Measurements from ENCODE around the gene RPLP2. TPM values are rescaled to one million over a fixed set of nuclear protein-coding genes. Genes with fewer than 3 reads are reported as not detected.
A peak's percentile ranks its signal among the peaks of the same experiment; 100 is the strongest.

RPLP2 gene
- total and polyA plus RNA-seq, 2 donors (not counting 1 experiment from before 2014, with no cell fraction given) = 525 to 3,947 TPM

- peak overlapping the region in 3 of 5 experiments; percentile 33 to 58 (median 47) for H3K4me3 ChIP-seq (ENCODE audit: control extremely low read depth in 1 of 5, extremely low read depth in 1 of 5, insufficient read depth in 1 of 5, low read depth in 2 of 5, low read length in 4 of 5)
- no peak overlapping the region for H3K27ac Mint-ChIP-seq
- intact Hi-C loops (cut with micrococcal nuclease) = no loop called here
- no peak for ATAC-seq (ENCODE audit: low read depth)
- peak overlapping the region; percentile 42 for H3K9ac ChIP-seq (ENCODE audit: low read length)
- peaks cover 56% of the 10 kb centered on the region for H4K20me1 ChIP-seq (ENCODE audit: control insufficient read depth, insufficient read depth, low read length, poor library complexity, severe bottlenecking)
- H3K4me3 Mint-ChIP-seq = peak overlapping the region; percentile 70
- H2AFZ ChIP-seq (ENCODE audit: insufficient read depth, low read depth, low read length, poor library complexity, severe bottlenecking) = peak overlapping the region; percentile 49
- H3K27me3 ChIP-seq (replicated peaks in 1 of 4; ENCODE audit: control extremely low read depth in 1 of 4, control insufficient read depth in 3 of 4, insufficient read depth in 4 of 4, low read length in 3 of 4) = peaks cover 0 to 65% (median 20%) of the 10 kb centered on the region in 4 experiments
- H3K27me3 Mint-ChIP-seq = peaks cover 7% of the 10 kb centered on the region
- peaks cover 48% of the 10 kb centered on the region for H3K4me1 Mint-ChIP-seq
- H3K36me3 ChIP-seq (replicated peaks in 1 of 2; ENCODE audit: control extremely low read depth in 1 of 2, control insufficient read depth in 1 of 2, extremely low read depth in 1 of 2, insufficient read depth in 2 of 2, low read length in 1 of 2) = no peaks in the 10 kb centered on the region
- TF ChIP-seq CTCF (IDR thresholded peaks at IDR 0.05) (no peak), EZH2 (IDR thresholded peaks at IDR 0.05; ENCODE audit: borderline replicate concordance, insufficient read depth, low read depth, low read length, poor library complexity, severe bottlenecking) (no peak)
- CTCF ChIA-PET = interaction anchor here (1.1 to 2.1 kb wide), 3 partner anchors 11 to 56 kb away, joined by 3 to 6 read pairs (median 3); partner anchors contain the start of gene TSPAN4
- POLR2A ChIA-PET = interaction anchor here (1.0 to 6.4 kb wide), 3 partner anchors 11 to 36 kb away, joined by 3 to 57 read pairs (median 6); partner anchors contain the start of genes PNPLA2, POLR2L and TSPAN4
- DNase-seq = peak; percentile 50
- 83% methylated on average over 19 of the region's 23 CpGs for WGBS (ENCODE audit: insufficient coverage)
- peak overlapping the region; percentile 88 for H3K4me2 ChIP-seq (replicated peaks; ENCODE audit: low read depth, low read length, poor library complexity, severe bottlenecking)
- H3K79me2 ChIP-seq (ENCODE audit: control insufficient read depth, insufficient read depth, low read length) = no peaks in the 10 kb centered on the region
- H3K9me3 Mint-ChIP-seq (ENCODE audit: insufficient read depth) = no peaks in the 10 kb centered on the region
- no peak overlapping the region for H3K27ac ChIP-seq (ENCODE audit: low read length in 2 of 2)
- peaks cover 60 to 67% of the 10 kb centered on the region in 2 donors for H3K4me1 ChIP-seq (ENCODE audit: control insufficient read depth in 2 of 2, insufficient read depth in 2 of 2, low read length in 2 of 2)
- H3K9me3 ChIP-seq (ENCODE audit: control extremely low read depth in 1 of 3, control insufficient read depth in 2 of 3, insufficient read depth in 1 of 3, low read length in 2 of 3) = peaks cover 0 to 15% (median 0%) of the 10 kb centered on the region in 3 donors
Measured at GRCh38 chr11:831961-832528, 22.3 kb downstream of the RPLP2 start.
